ENCODE results near the gene SENP5. TPM values are rescaled to one million over a fixed set of nuclear protein-coding genes. Genes with fewer than 3 reads are reported as not detected.

SENP5 gene
- total and polyA plus RNA-seq, 9 of the 15 experiments (the other 6 are each of a cell fraction or from before 2014, with no cell fraction given) = 18.3 to 59.7 (median 35.8) TPM

DNA sequence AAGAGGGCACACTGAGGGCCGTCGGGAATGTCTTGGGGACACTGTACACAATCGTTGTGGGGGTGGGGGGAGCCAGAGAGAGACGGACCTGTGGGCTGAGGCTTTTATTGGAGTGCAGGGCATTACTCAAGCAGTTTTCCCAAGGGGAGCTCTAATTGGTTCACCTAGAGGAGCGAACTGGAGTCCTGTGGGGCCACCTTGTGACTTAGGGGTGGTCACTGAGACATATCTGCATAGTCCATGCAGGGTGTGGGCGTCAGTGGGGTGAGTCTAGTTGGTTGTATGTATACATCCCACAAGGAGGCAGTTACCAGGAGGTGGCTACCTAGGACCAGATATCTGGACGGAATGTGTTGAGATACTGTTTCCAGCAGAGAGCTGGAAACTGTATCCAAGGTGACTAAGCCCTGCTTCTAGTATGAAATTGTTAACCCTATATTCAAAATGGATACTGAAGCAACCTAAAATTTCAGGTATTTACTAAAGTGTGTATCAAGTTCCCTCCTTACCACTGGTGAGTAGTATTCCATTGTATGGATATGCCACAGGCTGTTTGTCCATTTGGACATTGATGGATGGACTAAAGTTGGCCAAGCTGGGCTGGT lies 103.5 kb downstream of the SENP5 start:
- 0 out of 4 replicates have a peak overlapping the region, but pooled peaks of 1 of the 2 experiments have one; percentile 90 for H3K9ac ChIP-seq (ENCODE audit: insufficient read depth in 1 of 2, low read depth in 2 of 2, low read length in 2 of 2)
- H3K9me3 ChIP-seq (replicated peaks; ENCODE audit: control insufficient read depth, insufficient read depth, low read depth, low read length) = peaks cover 3% of the 10 kb centered on the region; the same call in 1 of the 2 replicates
- H3K4me2 ChIP-seq (ENCODE audit: insufficient read depth, low read length) = peak overlapping the region; percentile 19; the same call in 1 of the 2 replicates
- WGBS (ENCODE audit: insufficient coverage, low coverage, missing lambda C conversion rate) = 34% methylated on average over 7 of the region's 7 CpGs
- FAIRE-seq = peak; percentile 93
- no peaks in the 10 kb centered on the region for H4K20me1 ChIP-seq (replicated peaks; ENCODE audit: control insufficient read depth, insufficient read depth, low read length)
- H3K79me2 ChIP-seq (ENCODE audit: control insufficient read depth, insufficient read depth, low read length) = peaks cover 12% of the 10 kb centered on the region; the same call in 2 of the 3 replicates
- ATAC-seq = peak; percentile 29
- peak overlapping the region; percentile 34; the same call in 1 of the 3 replicates for H3K27ac ChIP-seq (ENCODE audit: extremely low read depth, low read depth, low read length)
- POLR2A ChIA-PET = interaction anchor here (0.6 to 1.2 kb wide), 8 partner anchors 11 to 630 kb away, joined by 3 to 4 read pairs (median 3); no protein-coding TSS in a partner anchor
- DNase-seq (ENCODE audit: extremely low read depth in 1 of 4, low spot score in 3 of 4) = peak; percentile 36 to 85 (median 62)
- peak overlapping the region; percentile 92; the same call in 1 of the 2 replicates for H2AFZ ChIP-seq (ENCODE audit: low read depth, low read length)
- intact Hi-C loops (cut with micrococcal nuclease) (loop anchor here (1.0 to 5.0 kb wide), 3 partner anchors 133 to 449 kb away; no protein-coding TSS in a partner anchor), in situ Hi-C loops (cut with MboI) (loop anchor here (10.0 kb wide), 2 partner anchors 214 to 366 kb away; no protein-coding TSS in a partner anchor)
- peaks cover 22 to 33% of the 10 kb centered on the region in 2 experiments; a peak in 4 of 5 replicates for H3K4me1 ChIP-seq (replicated peaks in 1 of 2; ENCODE audit: control insufficient read depth in 2 of 2, insufficient read depth in 2 of 2, low read length in 2 of 2)
- no peaks in the 10 kb centered on the region for H3K27me3 ChIP-seq (ENCODE audit: control insufficient read depth in 2 of 2, insufficient read depth in 2 of 2, low read length in 2 of 2)
- no peak overlapping the region for H3K4me3 ChIP-seq
- H3K9me1 ChIP-seq (ENCODE audit: control insufficient read depth, insufficient read depth, low read length) = no peaks in the 10 kb centered on the region
- CTCF ChIA-PET (ENCODE audit: low intra/inter-chr PET ratio) = interaction anchor here (2.4 to 2.7 kb wide), 2 partner anchors 133 to 362 kb away, joined by 9 to 10 read pairs; no protein-coding TSS in a partner anchor
- H3K36me3 ChIP-seq (ENCODE audit: control insufficient read depth, insufficient read depth, low read length) = peaks cover 8% of the 10 kb centered on the region; the same call in 1 of the 3 replicates
- no TSS peak for BruUV-seq (replicated peaks)
- peak; percentile 89 for TF ChIP-seq EGR1 (conservative IDR thresholded peaks at IDR 0.05)
- TF ChIP-seq, protein P1, sequence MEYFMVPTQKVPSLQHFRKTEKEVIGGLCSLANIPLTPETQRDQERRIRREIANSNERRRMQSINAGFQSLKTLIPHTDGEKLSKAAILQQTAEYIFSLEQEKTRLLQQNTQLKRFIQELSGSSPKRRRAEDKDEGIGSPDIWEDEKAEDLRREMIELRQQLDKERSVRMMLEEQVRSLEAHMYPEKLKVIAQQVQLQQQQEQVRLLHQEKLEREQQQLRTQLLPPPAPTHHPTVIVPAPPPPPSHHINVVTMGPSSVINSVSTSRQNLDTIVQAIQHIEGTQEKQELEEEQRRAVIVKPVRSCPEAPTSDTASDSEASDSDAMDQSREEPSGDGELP (CRISPR knock-in tag; IDR thresholded peaks at IDR 0.05; ENCODE audit: borderline replicate concordance) = no peak
- no peak for TF ChIP-seq MTF1 (CRISPR knock-in tag; IDR thresholded peaks at IDR 0.05; ENCODE audit: borderline replicate concordance)
- no peak for TF ChIP-seq SIRT6 (IDR thresholded peaks at IDR 0.05; ENCODE audit: low read depth, low read length)
- TF ChIP-seq, protein P2, sequence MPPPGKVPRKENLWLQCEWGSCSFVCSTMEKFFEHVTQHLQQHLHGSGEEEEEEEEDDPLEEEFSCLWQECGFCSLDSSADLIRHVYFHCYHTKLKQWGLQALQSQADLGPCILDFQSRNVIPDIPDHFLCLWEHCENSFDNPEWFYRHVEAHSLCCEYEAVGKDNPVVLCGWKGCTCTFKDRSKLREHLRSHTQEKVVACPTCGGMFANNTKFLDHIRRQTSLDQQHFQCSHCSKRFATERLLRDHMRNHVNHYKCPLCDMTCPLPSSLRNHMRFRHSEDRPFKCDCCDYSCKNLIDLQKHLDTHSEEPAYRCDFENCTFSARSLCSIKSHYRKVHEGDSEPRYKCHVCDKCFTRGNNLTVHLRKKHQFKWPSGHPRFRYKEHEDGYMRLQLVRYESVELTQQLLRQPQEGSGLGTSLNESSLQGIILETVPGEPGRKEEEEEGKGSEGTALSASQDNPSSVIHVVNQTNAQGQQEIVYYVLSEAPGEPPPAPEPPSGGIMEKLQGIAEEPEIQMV (tag; conservative IDR thresholded peaks at IDR 0.05; ENCODE audit: low read depth) = no peak
- no peak for TF ChIP-seq ZBTB17 (CRISPR knock-in tag; IDR thresholded peaks at IDR 0.05)
- TF ChIP-seq, protein P3, sequence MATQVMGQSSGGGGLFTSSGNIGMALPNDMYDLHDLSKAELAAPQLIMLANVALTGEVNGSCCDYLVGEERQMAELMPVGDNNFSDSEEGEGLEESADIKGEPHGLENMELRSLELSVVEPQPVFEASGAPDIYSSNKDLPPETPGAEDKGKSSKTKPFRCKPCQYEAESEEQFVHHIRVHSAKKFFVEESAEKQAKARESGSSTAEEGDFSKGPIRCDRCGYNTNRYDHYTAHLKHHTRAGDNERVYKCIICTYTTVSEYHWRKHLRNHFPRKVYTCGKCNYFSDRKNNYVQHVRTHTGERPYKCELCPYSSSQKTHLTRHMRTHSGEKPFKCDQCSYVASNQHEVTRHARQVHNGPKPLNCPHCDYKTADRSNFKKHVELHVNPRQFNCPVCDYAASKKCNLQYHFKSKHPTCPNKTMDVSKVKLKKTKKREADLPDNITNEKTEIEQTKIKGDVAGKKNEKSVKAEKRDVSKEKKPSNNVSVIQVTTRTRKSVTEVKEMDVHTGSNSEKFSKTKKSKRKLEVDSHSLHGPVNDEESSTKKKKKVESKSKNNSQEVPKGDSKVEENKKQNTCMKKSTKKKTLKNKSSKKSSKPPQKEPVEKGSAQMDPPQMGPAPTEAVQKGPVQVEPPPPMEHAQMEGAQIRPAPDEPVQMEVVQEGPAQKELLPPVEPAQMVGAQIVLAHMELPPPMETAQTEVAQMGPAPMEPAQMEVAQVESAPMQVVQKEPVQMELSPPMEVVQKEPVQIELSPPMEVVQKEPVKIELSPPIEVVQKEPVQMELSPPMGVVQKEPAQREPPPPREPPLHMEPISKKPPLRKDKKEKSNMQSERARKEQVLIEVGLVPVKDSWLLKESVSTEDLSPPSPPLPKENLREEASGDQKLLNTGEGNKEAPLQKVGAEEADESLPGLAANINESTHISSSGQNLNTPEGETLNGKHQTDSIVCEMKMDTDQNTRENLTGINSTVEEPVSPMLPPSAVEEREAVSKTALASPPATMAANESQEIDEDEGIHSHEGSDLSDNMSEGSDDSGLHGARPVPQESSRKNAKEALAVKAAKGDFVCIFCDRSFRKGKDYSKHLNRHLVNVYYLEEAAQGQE (IDR thresholded peaks at IDR 0.05; ENCODE audit: borderline replicate concordance) = peak; percentile 16; the same call in 1 of the 2 replicates
- TF ChIP-seq, protein P3 (CRISPR knock-in tag; IDR thresholded peaks at IDR 0.05; ENCODE audit: low read depth) = no peak
- TF ChIP-seq ERF (CRISPR knock-in tag; IDR thresholded peaks at IDR 0.05) = no peak
- TF ChIP-seq ZNF274 (IDR thresholded peaks at IDR 0.05; ENCODE audit: borderline replicate concordance, low read depth, low read length) = no peak

All from K562 (cell line).